A673 (cell line): ENCODE data around the gene C2orf76.

ENCODE experiments used
- CTCF ChIP-seq: fragments of 300-800, 200-600 bp; sonication (generic); conservative IDR thresholded peaks from 2 replicates; pipeline ENCODE4 v1.5.1; 2017; ENCODE audit warnings: low read depth, mild to moderate bottlenecking, antibody characterized with exemption, low read length, moderate library complexity, mixed read lengths
- EZH2 ChIP-seq: fragments of 200-600 bp; sonication (generic); IDR thresholded peaks from 2 replicates; pipeline ENCODE4 v1.6.1; 2017; ENCODE audit warnings: borderline replicate concordance, low read depth, mild to moderate bottlenecking, mixed read lengths, antibody characterized with exemption, low read length; ENCODE audit not compliant: poor library complexity, severe bottlenecking

GRCh38 chr2:119295688-119296375, 70.8 kb downstream of the C2orf76 start:
- TF ChIP-seq EZH2 (no peak), CTCF (no peak)
